Keratinocyte (primary cell): ENCODE results near the gene MFSD6.

Experiments
- CTCF ChIP-seq, 3 experiments: IDR thresholded peaks in 1 of 3; conservative IDR thresholded peaks in 1 of 3; optimal IDR thresholded peaks in 1 of 3; 2 replicates in 2 of 3; 3 replicates in 1 of 3; pipeline versions ENCODE3 to v1.5.1; 2011; ENCODE audit warnings: low read length in 3 of 3, mild to moderate bottlenecking in 3 of 3, moderate library complexity in 2 of 3, control low read depth in 1 of 3, inconsistent platforms in 1 of 3; ENCODE audit not compliant: insufficient read depth in 2 of 3; ENCODE audit errors: extremely low read depth in 1 of 3
- EZH2 ChIP-seq: IDR thresholded peaks from one replicate; pipeline ENCODE4 v1.6.1; 2012; ENCODE audit warnings: inconsistent platforms, mild to moderate bottlenecking, low read length, moderate library complexity

DNA sequence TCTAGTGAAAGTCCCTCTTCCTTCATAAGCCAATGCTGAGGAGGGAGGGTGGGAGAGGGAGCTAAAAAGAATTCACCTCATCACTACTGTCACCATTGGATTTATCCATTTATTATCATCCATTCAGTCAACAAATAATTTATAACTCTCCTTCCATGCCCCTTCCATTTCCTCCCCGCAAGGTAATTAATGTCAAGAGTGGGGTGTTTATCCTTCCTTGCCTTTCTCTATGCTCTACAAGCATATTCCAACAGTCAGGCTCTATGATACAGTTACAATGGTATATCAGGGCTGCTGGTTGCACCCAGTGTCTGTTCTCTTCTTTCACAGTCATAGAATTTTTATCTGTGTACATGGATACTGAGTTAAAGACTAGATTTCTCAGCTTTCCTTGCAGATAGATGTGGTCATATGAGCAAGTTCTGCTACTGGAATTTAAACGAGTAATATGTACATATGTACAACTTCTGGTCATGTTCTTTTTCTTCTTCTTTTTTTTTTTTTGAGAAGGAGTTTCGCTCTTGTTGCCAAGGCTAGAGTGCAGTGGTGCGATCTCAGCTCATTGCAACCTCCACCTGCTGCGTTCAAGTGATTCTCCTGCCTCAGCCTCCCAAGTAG, 5.1 kb upstream of the MFSD6 start:
- TF ChIP-seq CTCF (optimal IDR thresholded peaks at IDR 0.05 in 1 of 3, IDR thresholded peaks at IDR 0.05 in 1 of 3, conservative IDR thresholded peaks at IDR 0.05 in 1 of 3; ENCODE audit: extremely low read depth in 1 of 3, insufficient read depth in 2 of 3, low read length in 3 of 3) (no peak), EZH2 (no peak)
